GM23248 (cell line): ENCODE results near the gene FOXK1. TPM values are rescaled to one million over a fixed set of nuclear protein-coding genes. Genes with fewer than 3 reads are reported as not detected.

ENCODE experiments used
- DNase-seq: peaks from one replicate; pipeline ENCODE4 v3.0.0-alpha.2; 2015
- H2AFZ ChIP-seq: fragments of 200-600 bp; sonication (generic); 2 replicates; pipeline ENCODE4 v1.6.1; 2016; ENCODE audit warnings: antibody characterized with exemption
- H3F3A ChIP-seq: fragments of 200-600 bp; sonication (generic); 2 replicates; pipeline ENCODE4 v1.6.1; 2016; ENCODE audit warnings: mild to moderate bottlenecking, antibody characterized with exemption, mixed run types; ENCODE audit not compliant: insufficient read depth
- H3K27ac ChIP-seq: fragments of 200-600 bp; sonication (generic); 2 replicates; pipeline ENCODE4 v1.5.1; 2016; ENCODE audit warnings: mild to moderate bottlenecking
- H3K27me3 ChIP-seq: fragments of 200-600 bp; sonication (generic); replicated peaks from 2 replicates; pipeline ENCODE4 v1.6.1; 2016; ENCODE audit warnings: mild to moderate bottlenecking; ENCODE audit not compliant: insufficient read depth
- H3K36me3 ChIP-seq: fragments of 200-600 bp; sonication (generic); 2 replicates; pipeline ENCODE4 v1.6.1; 2016; ENCODE audit warnings: low read depth, mild to moderate bottlenecking
- H3K4me1 ChIP-seq: fragments of 200-600 bp; sonication (generic); 2 replicates; pipeline ENCODE4 v1.6.1; 2016; ENCODE audit warnings: mild to moderate bottlenecking; ENCODE audit not compliant: insufficient read depth
- H3K4me2 ChIP-seq: fragments of 200-600 bp; sonication (generic); one replicate; pipeline ENCODE4 v1.6.1; 2016; ENCODE audit warnings: mild to moderate bottlenecking; ENCODE audit not compliant: unreplicated experiment
- H3K4me3 ChIP-seq: fragments of 200-600 bp; sonication (generic); 2 replicates; pipeline ENCODE4 v1.5.1; 2016; ENCODE audit warnings: mild to moderate bottlenecking
- H3K79me2 ChIP-seq: fragments of 200-600 bp; sonication (generic); 2 replicates; pipeline ENCODE4 v1.6.1; 2016; ENCODE audit warnings: mild to moderate bottlenecking; ENCODE audit not compliant: insufficient read depth
- H3K9ac ChIP-seq: fragments of 200-600 bp; sonication (generic); 2 replicates; pipeline ENCODE4 v1.6.1; 2016; ENCODE audit warnings: mild to moderate bottlenecking
- H3K9me2 ChIP-seq: fragments of 200-600 bp; sonication (generic); 2 replicates; pipeline ENCODE4 v1.6.1; 2016; ENCODE audit warnings: mixed run types, mild to moderate bottlenecking, moderate library complexity; ENCODE audit not compliant: insufficient read depth
- H3K9me3 ChIP-seq: fragments of 200-600 bp; sonication (generic); one replicate; pipeline ENCODE4 v1.6.1; 2017; ENCODE audit warnings: low read depth
- H4K20me1 ChIP-seq: fragments of 200-600 bp; sonication (generic); 2 replicates; pipeline ENCODE4 v1.6.0; 2016; ENCODE audit not compliant: insufficient read depth
- EZH2 ChIP-seq: fragments of 200-600 bp; sonication (generic); IDR thresholded peaks from 2 replicates; pipeline ENCODE4 v1.6.1; 2018; ENCODE audit warnings: antibody characterized with exemption, mild to moderate bottlenecking; ENCODE audit not compliant: insufficient read depth, poor library complexity, severe bottlenecking
- EZH2phosphoT487 ChIP-seq: fragments of 200-600 bp; sonication (generic); IDR thresholded peaks from 2 replicates; pipeline ENCODE4 v1.6.1; 2018; ENCODE audit warnings: antibody characterized with exemption, moderate library complexity, mild to moderate bottlenecking, low read depth; ENCODE audit not compliant: insufficient read depth
- WGBS, 2 experiments: methylation state at CpG; one replicate each; pipeline ENCODE4 v1.1.6; 2015 to 2017; ENCODE audit warnings: low lambda C conversion rate in 2 of 2, low coverage in 1 of 2; ENCODE audit errors: missing lambda C conversion rate in 2 of 2; 5-methylcytosine and 5-hydroxymethylcytosine counted together
- in situ Hi-C: fragments of 300-500 bp; cut with MboI; formaldehyde crosslinking; loops from 2 replicates; pipeline ENCODE4 v1.15.0; 2020
- polyA plus RNA-seq: library from polyadenylated mRNA; unstranded; fragments of >200 nt; fragmentation: Nextera tagmentation; extraction: Ambion mirVana; gene quantifications from 2 replicates; pipeline ENCODE4 v1.2.1, GENCODE V29; 2016
- total RNA-seq: library from RNA; depleted of rRNA; stranded (reverse); fragments of >200 nt; shearing (Covaris generic); gene quantifications from 2 replicates; pipeline ENCODE4 v1.2.3, GENCODE V29; 2014

Gene FOXK1
- total and polyA plus RNA-seq, 2 experiments from 2014 or later: 8.5 to 16.4 TPM

DNA sequence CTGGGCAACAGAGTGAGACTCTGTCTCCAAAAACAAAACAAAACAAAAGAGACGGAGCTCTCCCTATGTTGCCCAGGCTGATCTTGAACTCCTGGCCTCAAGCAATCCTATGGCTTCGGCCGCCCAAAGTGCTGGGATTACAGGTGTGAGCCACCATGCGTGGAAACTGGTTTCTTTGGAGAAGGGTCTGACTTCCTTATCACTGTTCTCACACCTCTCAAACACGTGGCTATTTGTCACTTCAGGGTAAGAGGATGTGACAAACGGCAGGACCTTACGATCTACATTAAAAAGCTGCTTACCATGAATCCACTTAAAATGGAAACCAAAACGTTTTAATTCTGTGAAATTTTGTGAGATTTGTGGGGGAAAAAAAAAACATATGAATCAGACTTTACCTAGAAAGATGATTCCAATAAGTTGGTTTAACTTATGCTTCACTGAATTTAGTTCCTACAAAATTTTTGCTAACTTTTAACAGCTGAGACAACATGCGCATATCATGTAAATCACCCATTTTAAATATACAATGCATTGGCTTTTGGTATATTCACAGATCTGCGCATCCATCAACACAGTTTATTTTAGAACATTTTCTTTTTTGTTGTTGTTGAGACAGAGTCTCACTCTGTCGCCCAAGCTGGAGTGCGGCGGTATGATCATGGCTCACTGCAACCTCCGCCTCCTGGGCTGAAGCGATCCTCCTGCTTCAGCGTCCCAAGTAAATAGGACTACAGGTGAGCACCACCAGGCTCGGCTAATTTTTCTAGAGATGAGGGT, 18.7 kb upstream of the FOXK1 start:
- WGBS, 2 experiments: 90 to 91% methylated on average over 17 of the region's 17 CpGs
- H3K9me3 ChIP-seq: no peaks in the 10 kb centered on the region
- H3K27ac ChIP-seq: no peak overlapping the region
- peaks cover 16% of the 10 kb centered on the region for H3K4me1 ChIP-seq
- no peak overlapping the region for H3K9ac ChIP-seq
- TF ChIP-seq EZH2: no peak
- no peaks in the 10 kb centered on the region for H3K79me2 ChIP-seq
- no peak overlapping the region for H2AFZ ChIP-seq
- no peak overlapping the region for H3K4me3 ChIP-seq
- H4K20me1 ChIP-seq: no peaks in the 10 kb centered on the region
- no peaks in the 10 kb centered on the region for H3F3A ChIP-seq
- no peaks in the 10 kb centered on the region for H3K9me2 ChIP-seq
- no peaks in the 10 kb centered on the region for H3K36me3 ChIP-seq
- DNase-seq: no peak
- no peaks in the 10 kb centered on the region for H3K27me3 ChIP-seq
- in situ Hi-C loops: no loop called here
- H3K4me2 ChIP-seq: no peak overlapping the region

DNA sequence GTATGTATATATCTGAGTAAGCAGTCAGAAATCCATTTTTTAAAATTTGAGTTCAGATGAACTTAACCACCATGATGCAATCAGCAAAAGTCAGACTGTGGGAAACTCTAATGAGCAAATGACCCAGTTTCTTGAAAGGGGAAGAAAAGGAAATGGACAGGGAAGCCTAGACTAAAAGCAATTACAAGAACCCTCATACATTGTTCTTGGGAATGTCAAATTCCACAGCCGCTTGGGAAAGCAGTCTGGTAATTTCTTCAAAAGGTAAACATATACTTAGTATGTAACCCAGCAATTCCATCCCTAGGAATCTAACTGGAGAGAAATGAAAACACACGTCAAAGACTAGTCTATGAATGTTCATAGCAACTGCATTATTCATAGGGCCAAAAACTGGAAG, 16.4 kb upstream of the FOXK1 start:
- Histone ChIP-seq H3K4me2 (peak overlapping the region; percentile 18), H3K27me3 (no peaks in the 10 kb centered on the region), H3K27ac (peak overlapping the region; percentile 92), H3K36me3 (no peaks in the 10 kb centered on the region), H3K9me3 (no peaks in the 10 kb centered on the region), H3F3A (no peaks in the 10 kb centered on the region), H3K9ac (peak overlapping the region; percentile 62), H3K4me1 (peaks cover 16% of the 10 kb centered on the region), H2AFZ (no peak overlapping the region), H3K4me3 (no peak overlapping the region), H4K20me1 (no peaks in the 10 kb centered on the region), H3K79me2 (no peaks in the 10 kb centered on the region), H3K9me2 (no peaks in the 10 kb centered on the region)
- in situ Hi-C loops: no loop called here
- TF ChIP-seq EZH2phosphoT487: 0 out of 2 replicates have a peak, but pooled peaks have one; percentile 55
- no peak for TF ChIP-seq EZH2
- 8 to 11% methylated on average over 2 of the region's 2 CpGs for WGBS, 2 experiments
- DNase-seq: peak; percentile 88

DNA sequence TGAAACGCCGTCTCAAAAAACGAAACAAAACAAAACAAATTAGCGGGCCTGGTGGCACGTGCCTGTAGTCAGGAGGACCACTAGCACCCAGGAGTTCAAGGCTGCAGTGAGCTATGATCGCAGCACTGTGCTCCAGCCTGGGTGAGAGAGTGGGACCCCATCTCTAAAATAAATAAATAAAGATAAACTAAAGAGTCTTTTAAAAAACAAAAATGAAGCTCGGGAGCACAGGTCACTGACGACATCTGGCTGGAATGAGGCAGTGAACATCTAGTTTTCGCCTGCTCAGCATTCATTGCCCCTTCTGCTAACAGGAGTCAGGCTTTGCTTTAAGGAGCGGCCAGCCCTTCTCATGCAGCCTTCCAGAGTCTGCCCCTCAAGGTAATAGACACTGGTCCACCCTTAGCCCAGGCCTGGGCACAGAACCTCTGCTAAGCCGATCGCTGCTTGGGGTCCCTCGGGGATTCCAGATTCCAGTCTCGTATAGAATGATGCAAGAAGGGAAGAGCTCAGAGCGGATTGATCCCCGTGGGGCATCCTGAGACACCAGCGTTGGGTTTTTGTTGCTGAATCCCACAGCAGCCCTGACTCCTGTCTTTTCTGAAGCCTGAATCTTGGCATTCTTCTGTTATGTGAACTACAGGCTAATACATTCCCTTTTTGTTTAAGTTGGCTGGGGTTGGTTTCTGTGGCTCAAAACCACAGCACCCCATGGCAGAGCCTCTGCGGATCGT, 14.2 kb upstream of the FOXK1 start:
- no peaks in the 10 kb centered on the region for H3F3A ChIP-seq
- peak overlapping the region; percentile 32; the same call in 1 of the 2 replicates for H3K27ac ChIP-seq
- no peak for TF ChIP-seq EZH2
- no peak for TF ChIP-seq EZH2phosphoT487
- 86 to 88% methylated on average over 19 of the region's 19 CpGs for WGBS, 2 experiments
- H3K9me3 ChIP-seq: no peaks in the 10 kb centered on the region
- no peaks in the 10 kb centered on the region for H3K79me2 ChIP-seq
- H3K36me3 ChIP-seq: no peaks in the 10 kb centered on the region
- DNase-seq: peak; percentile 53
- peaks cover 16% of the 10 kb centered on the region for H3K4me1 ChIP-seq
- H3K4me2 ChIP-seq: no peak overlapping the region
- H3K27me3 ChIP-seq: no peaks in the 10 kb centered on the region
- H2AFZ ChIP-seq: no peak overlapping the region
- no peaks in the 10 kb centered on the region for H4K20me1 ChIP-seq
- H3K9me2 ChIP-seq: no peaks in the 10 kb centered on the region
- H3K4me3 ChIP-seq: no peak overlapping the region
- in situ Hi-C loops: no loop called here
- H3K9ac ChIP-seq: no peak overlapping the region

DNA sequence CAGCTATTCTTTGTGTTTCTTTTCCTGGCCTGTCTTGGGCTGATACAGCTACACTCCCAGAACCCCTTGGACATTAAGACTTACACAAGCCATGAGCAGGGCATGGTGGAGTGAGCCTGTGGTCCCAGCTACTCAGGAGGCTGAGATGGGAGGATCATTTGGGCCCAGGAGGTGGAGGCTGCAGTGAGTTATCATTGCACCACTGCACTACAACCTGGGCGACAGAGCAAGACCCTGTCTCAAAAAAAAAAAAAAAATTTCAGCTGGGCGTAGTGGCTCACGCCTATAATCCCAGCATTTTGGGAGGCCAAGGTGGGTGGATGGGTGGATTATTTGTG, 13.6 kb upstream of the FOXK1 start:
- Histone ChIP-seq H3F3A (no peaks in the 10 kb centered on the region), H2AFZ (no peak overlapping the region), H3K4me2 (no peak overlapping the region), H3K4me1 (peaks cover 16% of the 10 kb centered on the region), H3K27me3 (no peaks in the 10 kb centered on the region), H3K36me3 (no peaks in the 10 kb centered on the region), H3K79me2 (no peaks in the 10 kb centered on the region), H3K4me3 (no peak overlapping the region), H4K20me1 (no peaks in the 10 kb centered on the region), H3K27ac (no peak overlapping the region), H3K9ac (no peak overlapping the region), H3K9me2 (no peaks in the 10 kb centered on the region), H3K9me3 (no peaks in the 10 kb centered on the region)
- 95 to 98% methylated on average over 3 of the region's 3 CpGs for WGBS, 2 experiments
- TF ChIP-seq EZH2phosphoT487 (no peak), EZH2 (no peak)
- in situ Hi-C loops: no loop called here
- DNase-seq: no peak
